Measurements from ENCODE around the gene PRMT7. TPM values are rescaled to one million over a fixed set of nuclear protein-coding genes. Genes with fewer than 3 reads are reported as not detected.
A peak's percentile ranks its signal among the peaks of the same experiment; 100 is the strongest.

PRMT7 gene
- total and polyA plus RNA-seq, 7 experiments from 2014 or later: 42.5 to 95.1 (median 72.6) TPM

- H3K36me3 ChIP-seq (ENCODE audit: control insufficient read depth in 2 of 3, insufficient read depth in 3 of 3, low read length in 3 of 3): peaks cover 0 to 38% (median 5%) of the 10 kb centered on the region in 3 experiments
Observed at GRCh38 chr16:68289202-68289601, 21.6 kb upstream of the PRMT7 start.

DNA sequence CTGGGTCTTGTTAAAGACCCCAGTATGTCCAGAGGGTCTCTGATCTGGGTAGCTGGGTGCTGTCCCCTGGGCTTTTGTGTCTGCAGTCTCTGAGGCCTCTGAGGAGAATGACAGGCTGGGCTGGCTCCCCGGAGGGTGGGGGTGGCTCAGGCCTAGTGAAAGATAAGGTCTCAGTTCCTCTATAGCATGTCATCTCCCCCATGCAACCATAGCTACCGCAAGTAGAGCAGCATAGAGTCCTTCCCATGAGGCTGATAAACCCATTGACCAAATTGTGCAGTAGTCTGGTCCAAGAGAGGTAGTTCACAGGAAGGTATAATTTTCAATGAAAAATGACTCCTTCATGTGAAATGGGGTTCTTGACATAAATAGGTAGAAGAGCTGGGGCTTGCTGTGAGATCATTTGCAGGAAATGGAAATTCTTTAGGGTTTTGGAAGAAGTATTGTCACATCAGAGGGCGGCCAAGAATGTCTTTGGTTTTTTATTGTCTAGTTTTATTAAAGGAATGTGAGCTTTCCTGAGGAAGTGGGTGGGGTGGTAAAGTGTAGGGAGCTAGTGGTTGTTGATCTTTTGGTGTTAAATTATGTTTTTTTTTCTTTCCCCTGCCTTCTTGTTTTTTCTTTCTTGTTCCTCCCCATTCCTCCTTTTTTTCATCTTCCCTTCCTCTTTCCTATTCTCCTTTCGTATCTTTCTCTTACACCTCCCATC lies 21.0 kb upstream of the PRMT7 start:
- peaks cover 15 to 58% (median 47%) of the 10 kb centered on the region in 5 donors for H3K36me3 Mint-ChIP-seq
- peaks cover 70 to 97% (median 87%) of the 10 kb centered on the region in 7 donors for H3K4me1 Mint-ChIP-seq
- Histone ChIP-seq H3K9me3 (ENCODE audit: control insufficient read depth in 2 of 3, low read length in 3 of 3) (no peaks in the 10 kb centered on the region), H3K4me3 (ENCODE audit: low read length) (peak overlapping the region; percentile 2), H3K27me3 (ENCODE audit: control insufficient read depth in 2 of 2, insufficient read depth in 2 of 2, low read length in 2 of 2) (no peaks in the 10 kb centered on the region), H3K4me1 (ENCODE audit: control insufficient read depth in 2 of 2, insufficient read depth in 2 of 2, low read length in 2 of 2) (peaks cover 76 to 83% of the 10 kb centered on the region in 2 donors), H3K27ac (ENCODE audit: low read depth, low read length) (peak overlapping the region; percentile 68), H3K36me3 (ENCODE audit: control insufficient read depth in 2 of 3, insufficient read depth in 3 of 3, low read length in 3 of 3) (peaks cover 1 to 44% (median 8%) of the 10 kb centered on the region in 3 experiments)
- POLR2A ChIA-PET: interaction anchor here (0.6 to 13.7 kb wide), 5 partner anchors 9 to 288 kb away, joined by 3 to 531 read pairs (median 43); partner anchors contain the start of genes PRMT7, SLC7A6 and SLC7A6OS
- DNase-seq (peak in 6 of 9 donors; percentile 20 to 57 (median 52)), ATAC-seq (peak; percentile 75)
- CTCF ChIA-PET: interaction anchor here (0.5 to 27.4 kb wide), 8 partner anchors 17 to 47 kb away, joined by 3 to 317 read pairs (median 5); partner anchors contain the start of genes PRMT7, SLC7A6 and SLC7A6OS
- peak overlapping the region; percentile 84 to 95 (median 90) for H3K27ac Mint-ChIP-seq
- H3K27me3 Mint-ChIP-seq: no peaks in the 10 kb centered on the region
- intact Hi-C loops (cut with micrococcal nuclease): loop anchor here (1.0 to 10.0 kb wide), 5 partner anchors 9 to 725 kb away; partner anchors contain the start of gene CTCF (in 1 of the 2)
- H3K9me3 Mint-ChIP-seq: peaks cover 0 to 4% (median 0%) of the 10 kb centered on the region in 11 donors
- H3K4me3 Mint-ChIP-seq: peak overlapping the region; percentile 43 to 87 (median 68)

More at GRCh38 chr16:68289202-68289601, 21.6 kb upstream of the PRMT7 start:
- H3K4me1 ChIP-seq (ENCODE audit: control insufficient read depth in 2 of 2, insufficient read depth in 2 of 2, low read length in 2 of 2): peaks cover 82 to 89% of the 10 kb centered on the region in 2 donors
- Mint-ChIP-seq H3K27ac (peak overlapping the region; percentile 84 to 95 (median 90)), H3K4me3 (peak overlapping the region; percentile 43 to 87 (median 68)), H3K9me3 (peaks cover 0 to 4% (median 0%) of the 10 kb centered on the region in 11 donors), H3K36me3 (peaks cover 15 to 59% (median 44%) of the 10 kb centered on the region in 5 donors), H3K4me1 (peaks cover 74 to 100% (median 93%) of the 10 kb centered on the region in 7 donors), H3K27me3 (no peaks in the 10 kb centered on the region)
- peak overlapping the region; percentile 68 for H3K27ac ChIP-seq (ENCODE audit: low read depth, low read length)
- ATAC-seq (no peak), DNase-seq (no peak)
- H3K27me3 ChIP-seq (ENCODE audit: control insufficient read depth in 2 of 2, insufficient read depth in 2 of 2, low read length in 2 of 2): no peaks in the 10 kb centered on the region
- POLR2A ChIA-PET: interaction anchor here (0.7 to 13.7 kb wide), 4 partner anchors 10 to 288 kb away, joined by 3 to 531 read pairs (median 66); partner anchors contain the start of genes PRMT7, SLC7A6 and SLC7A6OS
- CTCF ChIA-PET: interaction anchor here (0.6 to 27.4 kb wide), 7 partner anchors 13 to 47 kb away, joined by 3 to 317 read pairs (median 5); partner anchors contain the start of genes PRMT7, SLC7A6 and SLC7A6OS
- no peaks in the 10 kb centered on the region for H3K9me3 ChIP-seq (ENCODE audit: control insufficient read depth in 2 of 3, low read length in 3 of 3)
- intact Hi-C loops (cut with micrococcal nuclease): loop anchor here (1.0 to 10.0 kb wide), 4 partner anchors 9 to 724 kb away; partner anchors contain the start of gene CTCF (in 1 of the 2)
- no peak overlapping the region for H3K4me3 ChIP-seq (ENCODE audit: low read length)

- POLR2A ChIA-PET: interaction anchor here (1.3 to 13.7 kb wide), 4 partner anchors 9 to 45 kb away, joined by 3 to 531 read pairs (median 66); partner anchors contain the start of genes PLA2G15, PRMT7, SLC7A6 and SLC7A6OS
- Histone ChIP-seq H3K4me1 (ENCODE audit: control insufficient read depth in 2 of 2, insufficient read depth in 2 of 2, low read length in 2 of 2) (peaks cover 69 to 77% of the 10 kb centered on the region in 2 donors), H3K27me3 (ENCODE audit: control insufficient read depth in 2 of 2, insufficient read depth in 2 of 2, low read length in 2 of 2) (no peaks in the 10 kb centered on the region), H3K27ac (ENCODE audit: low read depth, low read length) (peak overlapping the region; percentile 68), H3K36me3 (ENCODE audit: control insufficient read depth in 2 of 3, insufficient read depth in 3 of 3, low read length in 3 of 3) (peaks cover 5 to 51% (median 12%) of the 10 kb centered on the region in 3 experiments), H3K9me3 (ENCODE audit: control insufficient read depth in 2 of 3, low read length in 3 of 3) (no peaks in the 10 kb centered on the region), H3K4me3 (ENCODE audit: low read length) (peak overlapping the region; percentile 2)
- H3K27me3 Mint-ChIP-seq: no peaks in the 10 kb centered on the region
- H3K27ac Mint-ChIP-seq: peak overlapping the region; percentile 84 to 95 (median 90)
- H3K36me3 Mint-ChIP-seq: peaks cover 15 to 56% (median 47%) of the 10 kb centered on the region in 5 donors
- peak overlapping the region; percentile 43 to 87 (median 74) for H3K4me3 Mint-ChIP-seq
- H3K4me1 Mint-ChIP-seq: peaks cover 66 to 96% (median 85%) of the 10 kb centered on the region in 7 donors
- no peak for ATAC-seq
- no peak for DNase-seq
- peaks cover 0 to 4% (median 0%) of the 10 kb centered on the region in 11 donors for H3K9me3 Mint-ChIP-seq
- intact Hi-C loops (cut with micrococcal nuclease): loop anchor here in 1 of 2 donors (5.0 kb wide), 1 partner anchor 37 kb away; no protein-coding TSS in a partner anchor
- CTCF ChIA-PET: interaction anchor here (0.5 to 27.4 kb wide), 5 partner anchors 10 to 29 kb away, joined by 3 to 317 read pairs (median 4); partner anchors contain the start of genes PRMT7, SLC7A6 and SLC7A6OS
Observed at GRCh38 chr16:68290450-68290849, 20.4 kb upstream of the PRMT7 start.

DNA sequence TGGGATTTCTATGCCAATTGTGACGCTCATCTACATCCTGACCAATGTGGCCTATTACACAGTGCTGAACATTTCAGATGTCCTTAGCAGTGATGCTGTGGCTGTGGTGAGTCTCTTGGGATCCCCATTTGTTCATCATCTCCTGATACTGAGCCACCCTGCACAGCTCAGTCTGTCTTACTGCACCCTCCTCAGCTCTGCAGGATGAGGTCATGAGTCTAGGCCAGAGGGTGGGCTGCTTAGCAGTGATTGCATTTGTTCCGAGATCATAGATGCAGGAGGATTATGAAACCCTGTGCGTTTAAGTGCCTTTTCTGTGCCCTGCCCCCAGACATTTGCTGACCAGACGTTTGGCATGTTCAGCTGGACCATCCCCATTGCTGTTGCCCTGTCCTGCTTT lies 19.6 kb upstream of the PRMT7 start:
- ChIA-PET POLR2A (interaction anchor here (0.9 to 13.7 kb wide), 7 partner anchors 9 to 206 kb away, joined by 3 to 531 read pairs (median 4); partner anchors contain the start of genes NFATC3, PLA2G15, PRMT7 and SLC7A6), CTCF (interaction anchor here (1.0 to 27.4 kb wide), 4 partner anchors 9 to 30 kb away, joined by 3 to 317 read pairs (median 5); partner anchors contain the start of gene SLC7A6)
- Mint-ChIP-seq H3K9me3 (peaks cover 0 to 3% (median 0%) of the 10 kb centered on the region in 11 donors), H3K36me3 (peaks cover 15 to 60% (median 45%) of the 10 kb centered on the region in 5 donors), H3K4me1 (peaks cover 64 to 95% (median 81%) of the 10 kb centered on the region in 7 donors), H3K4me3 (peak overlapping the region; percentile 5 to 87 (median 78)), H3K27ac (peak overlapping the region; percentile 84 to 95 (median 90)), H3K27me3 (no peaks in the 10 kb centered on the region)
- Histone ChIP-seq H3K9me3 (ENCODE audit: control insufficient read depth in 2 of 3, low read length in 3 of 3) (no peaks in the 10 kb centered on the region), H3K27ac (ENCODE audit: low read depth, low read length) (peak overlapping the region; percentile 68), H3K36me3 (ENCODE audit: control insufficient read depth in 2 of 3, insufficient read depth in 3 of 3, low read length in 3 of 3) (peaks cover 7 to 59% (median 18%) of the 10 kb centered on the region in 3 experiments), H3K27me3 (ENCODE audit: control insufficient read depth in 2 of 2, insufficient read depth in 2 of 2, low read length in 2 of 2) (no peaks in the 10 kb centered on the region), H3K4me3 (ENCODE audit: low read length) (no peak overlapping the region), H3K4me1 (ENCODE audit: control insufficient read depth in 2 of 2, insufficient read depth in 2 of 2, low read length in 2 of 2) (peaks cover 62 to 69% of the 10 kb centered on the region in 2 donors)
- ATAC-seq: no peak
- DNase-seq: no peak
- intact Hi-C loops (cut with micrococcal nuclease): loop anchor here in 1 of 2 donors (5.0 kb wide), 1 partner anchor 36 kb away; no protein-coding TSS in a partner anchor

DNA sequence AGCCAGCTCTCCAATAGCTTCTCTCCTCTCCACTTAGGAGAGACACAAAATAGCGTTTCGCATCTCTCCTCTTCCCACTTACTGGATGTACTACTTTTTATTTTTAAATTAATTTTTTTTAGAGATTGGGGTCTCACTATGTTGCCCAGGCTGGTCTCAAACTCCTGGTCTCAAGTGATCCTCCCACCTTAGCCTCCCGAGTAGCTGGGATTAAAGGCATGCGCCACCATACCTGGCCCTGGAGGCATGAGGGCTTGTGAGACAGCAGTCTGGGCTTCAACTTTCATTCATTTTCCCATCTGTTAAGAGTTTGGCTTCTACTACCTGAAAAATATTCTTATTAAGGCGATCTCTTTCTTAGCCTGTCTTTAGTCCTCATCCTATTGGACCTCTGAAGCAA lies 18.4 kb upstream of the PRMT7 start:
- DNase-seq (no peak), ATAC-seq (no peak)
- no peaks in the 10 kb centered on the region for H3K9me3 Mint-ChIP-seq
- intact Hi-C loops (cut with micrococcal nuclease): loop anchor here in 1 of 2 donors (5.0 kb wide), 1 partner anchor 35 kb away; no protein-coding TSS in a partner anchor
- no peaks in the 10 kb centered on the region for H3K27me3 Mint-ChIP-seq
- Histone ChIP-seq H3K4me1 (ENCODE audit: control insufficient read depth in 2 of 2, insufficient read depth in 2 of 2, low read length in 2 of 2) (peaks cover 50 to 57% of the 10 kb centered on the region in 2 donors), H3K4me3 (ENCODE audit: low read length) (no peak overlapping the region), H3K36me3 (ENCODE audit: control insufficient read depth in 2 of 3, insufficient read depth in 3 of 3, low read length in 3 of 3) (peaks cover 16 to 71% (median 29%) of the 10 kb centered on the region in 3 experiments), H3K9me3 (ENCODE audit: control insufficient read depth in 2 of 3, low read length in 3 of 3) (no peaks in the 10 kb centered on the region), H3K27me3 (ENCODE audit: control insufficient read depth in 2 of 2, insufficient read depth in 2 of 2, low read length in 2 of 2) (no peaks in the 10 kb centered on the region), H3K27ac (ENCODE audit: low read depth, low read length) (peak overlapping the region; percentile 68)
- peak overlapping the region; percentile 18 to 87 (median 78) for H3K4me3 Mint-ChIP-seq
- ChIA-PET POLR2A (interaction anchor here (1.1 to 13.7 kb wide), 5 partner anchors 8 to 55 kb away, joined by 3 to 531 read pairs (median 25); partner anchors contain the start of genes PRMT7, SLC7A6 and SLC7A6OS), CTCF (interaction anchor here (0.6 to 27.4 kb wide), 2 partner anchors 31 to 36 kb away, joined by 3 to 317 read pairs; partner anchors contain the start of gene SLC7A6)
- H3K4me1 Mint-ChIP-seq: peaks cover 58 to 90% (median 76%) of the 10 kb centered on the region in 7 donors
- H3K36me3 Mint-ChIP-seq: peaks cover 15 to 61% (median 48%) of the 10 kb centered on the region in 5 donors
- peak overlapping the region; percentile 84 to 95 (median 90) for H3K27ac Mint-ChIP-seq
